T-helper 17 cell (primary cell): Measurements from ENCODE around the gene ZNF629. TPM values are rescaled to one million over a fixed set of nuclear protein-coding genes. Genes with fewer than 3 reads are reported as not detected.
A peak's percentile ranks its signal among the peaks of the same experiment; 100 is the strongest.

ENCODE experiments used
- ATAC-seq: fragments of 150-1000 bp; cut with Tn5 transposase; 2 replicates; pipeline ENCODE4 v1.10.0; 2021; ENCODE audit warnings: mild to moderate bottlenecking, moderate library complexity
- DNase-seq, 3 donors: peaks; one replicate each; pipeline versions ENCODE4 v3.0.0 to v3.0.0-alpha.2; 2020 to 2021
- H3K9me3 ChIP-seq: one replicate; pipeline ENCODE4 v1.7.0; 2013; ENCODE audit warnings: low read length, mild to moderate bottlenecking; ENCODE audit not compliant: control insufficient read depth, poor library complexity, severe bottlenecking
- H3K27ac Mint-ChIP-seq: one replicate; pipeline ENCODE4 v1.8.0; 2022; ENCODE audit warnings: mild to moderate bottlenecking, moderate library complexity, mixed read lengths
- H3K27me3 Mint-ChIP-seq: one replicate; pipeline ENCODE4 v1.8.0; 2022; ENCODE audit warnings: mixed read lengths
- H3K36me3 Mint-ChIP-seq: one replicate; pipeline ENCODE4 v1.8.0; 2022; ENCODE audit warnings: low read depth, mixed read lengths
- H3K4me1 Mint-ChIP-seq: one replicate; pipeline ENCODE4 v1.8.0; 2022; ENCODE audit warnings: mild to moderate bottlenecking, mixed read lengths
- H3K4me3 Mint-ChIP-seq: one replicate; pipeline ENCODE4 v1.8.0; 2022; ENCODE audit warnings: mild to moderate bottlenecking, moderate library complexity, mixed read lengths
- total RNA-seq, 4 donors: library from RNA in 2 of 4; stranded (reverse) in 2 of 4; gene quantifications; one replicate each; pipeline ENCODE4 v1.2.3 and lab custom pipeline; 2022 to 2026

The ZNF629 gene
- total RNA-seq, 2 donors from 2014 or later: 1.4 to 1.5 TPM

GRCh38 chr16:30768583-30769181, 18.3 kb downstream of the ZNF629 start:
- Mint-ChIP-seq H3K27ac (no peak overlapping the region), H3K36me3 (peaks cover 23% of the 10 kb centered on the region), H3K4me1 (peaks cover 22% of the 10 kb centered on the region), H3K4me3 (no peak overlapping the region), H3K27me3 (no peaks in the 10 kb centered on the region)
- no peaks in the 10 kb centered on the region for H3K9me3 ChIP-seq
- DNase-seq (no peak), ATAC-seq (no peak)

- H3K9me3 ChIP-seq: no peaks in the 10 kb centered on the region
- peaks cover 22% of the 10 kb centered on the region for H3K4me1 Mint-ChIP-seq
- DNase-seq (no peak), ATAC-seq (peak; percentile 30)
- H3K36me3 Mint-ChIP-seq: peaks cover 18% of the 10 kb centered on the region
- H3K27ac Mint-ChIP-seq: no peak overlapping the region
- no peaks in the 10 kb centered on the region for H3K27me3 Mint-ChIP-seq
- H3K4me3 Mint-ChIP-seq: no peak overlapping the region
These were observed 19.1 kb downstream of the ZNF629 start for GRCh38 chr16:30767767-30768465.

- H3K9me3 ChIP-seq: no peaks in the 10 kb centered on the region
- Mint-ChIP-seq H3K4me3 (no peak overlapping the region), H3K27ac (no peak overlapping the region), H3K4me1 (peaks cover 19% of the 10 kb centered on the region), H3K36me3 (peaks cover 14% of the 10 kb centered on the region), H3K27me3 (no peaks in the 10 kb centered on the region)
- DNase-seq: no peak
- ATAC-seq: no peak
These were observed 20.1 kb downstream of the ZNF629 start for GRCh38 chr16:30766933-30767284.

GRCh38 chr16:30766206-30766932, 20.6 kb downstream of the ZNF629 start:
- Mint-ChIP-seq H3K36me3 (peaks cover 14% of the 10 kb centered on the region), H3K4me3 (no peak overlapping the region), H3K27ac (no peak overlapping the region), H3K4me1 (peaks cover 22% of the 10 kb centered on the region), H3K27me3 (no peaks in the 10 kb centered on the region)
- DNase-seq (no peak), ATAC-seq (no peak)
- H3K9me3 ChIP-seq: no peaks in the 10 kb centered on the region

- Mint-ChIP-seq H3K27ac (no peak overlapping the region), H3K4me3 (no peak overlapping the region), H3K36me3 (peaks cover 12% of the 10 kb centered on the region), H3K27me3 (no peaks in the 10 kb centered on the region), H3K4me1 (peaks cover 25% of the 10 kb centered on the region)
- DNase-seq (no peak), ATAC-seq (no peak)
- no peaks in the 10 kb centered on the region for H3K9me3 ChIP-seq
These were observed 22.1 kb downstream of the ZNF629 start for GRCh38 chr16:30764816-30765465.

- H3K27me3 Mint-ChIP-seq: no peaks in the 10 kb centered on the region
- H3K4me1 Mint-ChIP-seq: peaks cover 25% of the 10 kb centered on the region
- no peak for DNase-seq
- peak overlapping the region; percentile 74 for H3K4me3 Mint-ChIP-seq
- H3K36me3 Mint-ChIP-seq: peaks cover 11% of the 10 kb centered on the region
- no peaks in the 10 kb centered on the region for H3K9me3 ChIP-seq
- H3K27ac Mint-ChIP-seq: no peak overlapping the region
- no peak for ATAC-seq
These were observed 22.9 kb downstream of the ZNF629 start for GRCh38 chr16:30764086-30764485.

GRCh38 chr16:30762991-30763725, 23.8 kb downstream of the ZNF629 start:
- Mint-ChIP-seq H3K4me1 (peaks cover 25% of the 10 kb centered on the region), H3K27ac (peak overlapping the region; percentile 92), H3K4me3 (peak overlapping the region; percentile 95), H3K27me3 (no peaks in the 10 kb centered on the region), H3K36me3 (peaks cover 6% of the 10 kb centered on the region)
- no peak for ATAC-seq
- DNase-seq: no peak
- no peaks in the 10 kb centered on the region for H3K9me3 ChIP-seq

GRCh38 chr16:30761928-30762902, 24.8 kb downstream of the ZNF629 start, which contains the start of the genes CFAP119 and RNF40:
CFAP119 (minus strand) TSS chr16:30762062; CDS start chr16:30761748, 314 bp downstream.
RNF40 (plus strand) TSS chr16:30762322; CDS start chr16:30762546, 224 bp downstream.
- Mint-ChIP-seq H3K27ac (peak within 1 kb of the TSS; percentile 92), H3K36me3 (peaks cover 6% of the 10 kb centered on the region), H3K4me3 (peak within 1 kb of the TSS; percentile 95), H3K4me1 (peaks cover 25% of the 10 kb centered on the region), H3K27me3 (no peaks in the 10 kb centered on the region)
- DNase-seq: peak; percentile 70 to 86 (median 85)
- ATAC-seq: peak; percentile 95
- H3K9me3 ChIP-seq: no peaks in the 10 kb centered on the region

- Mint-ChIP-seq H3K27ac (peak overlapping the region; percentile 92), H3K4me3 (peak overlapping the region; percentile 95), H3K4me1 (peaks cover 22% of the 10 kb centered on the region), H3K27me3 (no peaks in the 10 kb centered on the region), H3K36me3 (peaks cover 3% of the 10 kb centered on the region)
- ATAC-seq (peak; percentile 35), DNase-seq (peak in 2 of 3 donors; percentile 18 to 23)
- no peaks in the 10 kb centered on the region for H3K9me3 ChIP-seq
These were observed 25.5 kb downstream of the ZNF629 start for GRCh38 chr16:30761427-30761927.

GRCh38 chr16:30760577-30761426, 26.2 kb downstream of the ZNF629 start:
- Mint-ChIP-seq H3K4me1 (peaks cover 22% of the 10 kb centered on the region), H3K27me3 (no peaks in the 10 kb centered on the region), H3K4me3 (peak overlapping the region; percentile 95), H3K36me3 (peaks cover 4% of the 10 kb centered on the region), H3K27ac (peak overlapping the region; percentile 92)
- H3K9me3 ChIP-seq: no peaks in the 10 kb centered on the region
- DNase-seq (no peak), ATAC-seq (no peak)

GRCh38 chr16:30760001-30760559, 26.9 kb downstream of the ZNF629 start:
- peaks cover 2% of the 10 kb centered on the region for H3K36me3 Mint-ChIP-seq

More at GRCh38 chr16:30760001-30760559, 26.9 kb downstream of the ZNF629 start:
- Mint-ChIP-seq H3K4me3 (peak overlapping the region; percentile 95), H3K27me3 (no peaks in the 10 kb centered on the region), H3K4me1 (peaks cover 22% of the 10 kb centered on the region), H3K27ac (no peak overlapping the region)
- ATAC-seq (no peak), DNase-seq (no peak)
- H3K9me3 ChIP-seq: no peaks in the 10 kb centered on the region
